HG03571 (cell line): ENCODE measurements around the gene ADH7.

ENCODE experiments used
- ATAC-seq: cut with Tn5 transposase; IDR thresholded peaks from one replicate; pipeline ENCODE4 v1.9.1; 2021; ENCODE audit not compliant: unreplicated experiment

The ADH7 gene

GRCh38 chr4:99435154-99435553 is at the start of gene ADH7:
ADH7 (minus strand) TSS chr4:99435342; CDS start chr4:99435233, 109 bp downstream.
- no peak for ATAC-seq

- ATAC-seq, result no peak
These were observed 48.5 kb upstream of the ADH7 start for GRCh38 chr4:99483636-99484035.

- no peak for ATAC-seq
These were observed 38.0 kb upstream of the ADH7 start for GRCh38 chr4:99473131-99473530.

- no peak for ATAC-seq
These were observed 36.8 kb upstream of the ADH7 start for GRCh38 chr4:99471896-99472295.

- no peak for ATAC-seq
These were observed 36.2 kb upstream of the ADH7 start for GRCh38 chr4:99471349-99471748.

- no peak for ATAC-seq
These were observed 33.7 kb upstream of the ADH7 start for GRCh38 chr4:99468889-99469288.

GRCh38 chr4:99467887-99468286 is 32.7 kb upstream of the ADH7 start:
- no peak for ATAC-seq

GRCh38 chr4:99463566-99463965 is 28.4 kb upstream of the ADH7 start:
- no peak for ATAC-seq

- ATAC-seq, result peak; percentile 96
These were observed 27.8 kb upstream of the ADH7 start for GRCh38 chr4:99462875-99463464.

GRCh38 chr4:99461623-99462401 is 26.7 kb upstream of the ADH7 start:
- no peak for ATAC-seq

GRCh38 chr4:99459546-99460042 is 24.5 kb upstream of the ADH7 start:
- ATAC-seq, result no peak

GRCh38 chr4:99458911-99459447 is 23.8 kb upstream of the ADH7 start:
- no peak for ATAC-seq

GRCh38 chr4:99457676-99458075 is 22.5 kb upstream of the ADH7 start:
- ATAC-seq, result no peak

GRCh38 chr4:99457270-99457669 is 22.1 kb upstream of the ADH7 start:
- ATAC-seq, result no peak

GRCh38 chr4:99447513-99447912 is 12.4 kb upstream of the ADH7 start:
- ATAC-seq, result peak; percentile 19

- ATAC-seq, result peak; percentile 93
These were observed 11.9 kb upstream of the ADH7 start for GRCh38 chr4:99447079-99447478.

GRCh38 chr4:99438405-99438780 is 3.3 kb upstream of the ADH7 start:
- ATAC-seq, result no peak

GRCh38 chr4:99437723-99438404 is 2.7 kb upstream of the ADH7 start:
- ATAC-seq, result no peak

GRCh38 chr4:99436976-99437722 is 2.0 kb upstream of the ADH7 start:
- ATAC-seq, result no peak

- no peak for ATAC-seq
These were observed 1.3 kb upstream of the ADH7 start for GRCh38 chr4:99436462-99436861.

- ATAC-seq, result no peak
These were observed 5.0 kb downstream of the ADH7 start for GRCh38 chr4:99430106-99430505.
